ENCODE measurements around the gene DNAJC2.
"Not testable (repeated sequence)": the region's sequence is repeated elsewhere in the genome, so short reads cannot be mapped to it uniquely, and the experiment has no call there.

The DNAJC2 gene

DNA sequence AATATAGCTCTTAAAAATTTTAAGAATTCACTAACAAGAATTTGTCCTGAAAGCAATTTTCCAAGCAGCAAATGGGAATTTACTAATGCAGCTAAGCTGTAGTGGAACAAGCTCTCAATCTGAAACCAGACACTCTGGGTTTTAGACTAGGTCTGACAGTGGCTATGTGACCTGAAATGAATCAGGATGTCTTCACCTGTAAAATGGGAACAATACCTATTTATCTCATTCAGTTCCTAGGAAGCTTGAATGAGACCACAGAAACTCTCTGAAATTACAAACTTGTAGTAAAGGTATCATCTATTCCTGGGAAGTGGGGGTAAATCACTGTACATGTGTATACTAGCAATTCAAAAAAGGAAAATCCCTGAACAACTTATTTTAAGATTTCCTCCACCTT is 1.2 kb downstream of the DNAJC2 start:
- DNase-seq (ENCODE audit: low read depth) = no peak

DNA sequence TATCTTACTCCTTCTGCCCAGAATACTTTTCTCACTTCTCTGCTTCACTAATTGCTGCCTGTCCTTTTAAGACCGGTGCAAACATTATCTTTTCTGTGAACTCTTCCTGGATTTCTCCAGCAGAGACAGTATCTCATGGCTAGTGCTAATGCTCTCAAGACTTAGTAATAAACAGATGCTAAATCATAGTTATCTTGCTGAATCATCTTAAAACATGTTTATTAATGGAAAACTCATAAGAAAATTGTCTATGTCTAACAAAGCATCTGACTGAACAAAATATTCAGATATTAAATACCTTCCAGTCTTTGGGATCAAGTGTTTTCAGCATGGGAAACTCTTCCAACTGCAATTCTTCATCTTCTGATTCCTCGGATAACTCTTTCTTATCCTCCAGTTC is 3.1 kb downstream of the DNAJC2 start:
- DNase-seq (ENCODE audit: low read depth) = no peak

DNA sequence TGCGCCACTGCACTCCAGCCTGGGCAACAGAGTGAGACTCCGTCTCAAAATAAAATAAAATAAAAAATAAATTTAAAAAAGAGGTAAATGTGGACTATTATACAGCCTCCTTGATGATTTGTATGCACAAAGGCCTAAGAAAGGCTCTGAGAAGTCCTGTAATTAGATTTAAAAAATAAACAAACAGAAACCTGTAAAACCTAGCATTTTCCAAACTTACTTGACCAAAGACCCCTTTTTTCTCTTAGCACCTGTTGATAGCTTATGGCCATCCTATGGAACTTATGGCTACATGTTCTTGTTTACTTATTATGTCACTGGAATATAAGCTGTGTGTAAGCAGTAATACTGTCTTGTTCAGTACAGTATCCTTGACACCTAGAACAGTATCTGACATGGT is 5.7 kb downstream of the DNAJC2 start:
- no peak for DNase-seq (ENCODE audit: low read depth)

DNA sequence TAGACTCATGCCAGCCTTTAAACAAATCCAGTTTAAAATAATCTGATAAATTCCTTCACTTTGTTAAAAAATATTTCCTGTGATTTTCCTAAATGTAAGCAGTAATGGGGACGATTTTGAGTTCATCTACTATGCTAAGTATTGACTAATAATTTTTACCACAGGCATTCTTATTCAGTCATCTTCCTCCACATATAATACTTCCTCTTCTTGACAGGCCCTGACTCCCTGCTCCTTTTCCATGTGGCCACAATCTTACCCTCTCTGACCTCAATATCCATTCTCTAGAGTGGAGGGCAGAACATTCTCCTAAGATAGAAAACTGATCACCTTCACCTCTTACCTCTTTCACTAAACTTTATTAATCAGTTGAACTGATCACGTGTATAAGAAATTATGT is 7.8 kb downstream of the DNAJC2 start:
- DNase-seq (ENCODE audit: low read depth) = no peak

DNA sequence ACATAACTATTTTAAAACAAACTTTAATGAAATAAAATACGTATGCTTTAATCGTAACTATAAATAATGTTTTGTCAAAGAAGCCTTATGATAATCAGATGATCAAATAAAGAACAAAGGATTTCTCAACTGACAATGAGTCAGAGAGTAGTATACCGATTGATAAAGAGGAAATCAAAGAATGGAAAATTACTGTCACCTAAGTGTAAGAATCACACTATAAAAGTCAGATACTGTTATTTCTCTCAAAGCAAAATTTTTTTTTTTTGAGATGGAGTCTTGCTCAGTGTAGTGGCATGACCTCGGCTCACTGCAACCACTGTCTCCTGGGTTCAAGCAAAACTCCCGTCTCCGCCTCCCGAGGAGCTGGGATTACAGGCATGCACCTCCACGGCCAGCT is 18.8 kb downstream of the DNAJC2 start:
- no peak for DNase-seq (ENCODE audit: low read depth)

DNA sequence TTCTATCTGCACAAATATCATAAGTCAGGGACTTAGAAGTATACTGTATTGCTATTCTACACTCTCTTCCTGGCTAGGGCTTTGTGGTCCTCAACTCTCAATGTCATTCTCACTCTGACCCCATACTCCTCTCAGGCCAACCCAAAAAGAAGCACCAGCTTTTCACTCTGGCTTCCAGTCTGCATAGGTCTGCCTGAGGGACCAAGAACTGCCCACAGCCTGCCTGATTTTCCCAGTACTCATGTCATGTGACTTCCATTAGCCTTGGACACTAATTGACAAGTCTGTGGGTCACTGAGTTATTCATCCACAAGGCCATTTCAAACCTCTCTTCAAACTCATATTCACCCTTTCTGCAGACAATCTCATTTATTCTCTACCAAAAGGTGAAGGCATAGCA is 27.6 kb downstream of the DNAJC2 start:
- DNase-seq (ENCODE audit: low read depth) = no peak

DNA sequence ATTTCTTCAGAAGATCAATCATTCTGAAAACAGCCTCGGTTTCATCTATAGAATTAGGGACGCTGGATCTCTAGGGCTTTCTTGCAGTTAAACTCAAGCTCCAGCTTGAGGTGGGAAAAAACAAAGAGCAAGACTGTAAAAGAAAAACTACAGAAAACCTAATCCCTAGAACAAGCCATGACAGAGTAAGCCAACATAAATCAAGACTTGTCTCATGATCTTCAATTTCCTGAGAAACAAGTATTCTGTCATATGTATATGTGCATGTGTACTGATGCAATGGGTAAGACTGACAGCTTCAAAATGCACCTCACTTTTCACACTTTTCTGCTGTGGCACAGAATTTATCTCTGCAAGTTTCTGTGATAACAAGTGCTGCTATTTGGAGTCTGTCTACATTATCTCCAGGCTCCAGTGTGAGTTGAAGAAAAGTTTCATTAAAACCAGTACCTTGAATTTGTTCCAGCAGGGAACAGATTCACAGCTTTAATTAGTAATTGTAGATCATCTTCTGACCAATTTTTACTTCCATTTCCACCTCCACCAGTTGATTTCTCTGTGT is 28.1 kb downstream of the DNAJC2 start:
- no peak for DNase-seq (ENCODE audit: low read depth)

DNA sequence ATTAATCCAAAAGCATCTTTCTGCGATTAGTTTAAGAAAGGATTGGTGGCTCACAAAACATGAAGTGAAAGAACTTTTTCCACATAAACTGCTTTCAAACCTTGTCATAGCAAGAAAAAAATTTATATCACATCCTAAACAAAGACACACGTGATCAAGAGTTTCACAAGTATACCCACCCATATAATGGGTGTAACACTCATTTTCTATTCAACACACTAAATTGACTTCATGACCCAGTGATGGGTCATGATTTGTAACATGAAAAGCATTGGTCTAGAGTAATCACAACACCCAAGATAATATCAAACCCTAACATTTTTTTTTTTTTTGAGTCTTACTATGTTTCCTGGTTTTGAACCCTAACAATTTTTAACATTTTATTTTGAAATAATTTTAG is 29.7 kb downstream of the DNAJC2 start:
- no peak for DNase-seq (ENCODE audit: low read depth)

DNA sequence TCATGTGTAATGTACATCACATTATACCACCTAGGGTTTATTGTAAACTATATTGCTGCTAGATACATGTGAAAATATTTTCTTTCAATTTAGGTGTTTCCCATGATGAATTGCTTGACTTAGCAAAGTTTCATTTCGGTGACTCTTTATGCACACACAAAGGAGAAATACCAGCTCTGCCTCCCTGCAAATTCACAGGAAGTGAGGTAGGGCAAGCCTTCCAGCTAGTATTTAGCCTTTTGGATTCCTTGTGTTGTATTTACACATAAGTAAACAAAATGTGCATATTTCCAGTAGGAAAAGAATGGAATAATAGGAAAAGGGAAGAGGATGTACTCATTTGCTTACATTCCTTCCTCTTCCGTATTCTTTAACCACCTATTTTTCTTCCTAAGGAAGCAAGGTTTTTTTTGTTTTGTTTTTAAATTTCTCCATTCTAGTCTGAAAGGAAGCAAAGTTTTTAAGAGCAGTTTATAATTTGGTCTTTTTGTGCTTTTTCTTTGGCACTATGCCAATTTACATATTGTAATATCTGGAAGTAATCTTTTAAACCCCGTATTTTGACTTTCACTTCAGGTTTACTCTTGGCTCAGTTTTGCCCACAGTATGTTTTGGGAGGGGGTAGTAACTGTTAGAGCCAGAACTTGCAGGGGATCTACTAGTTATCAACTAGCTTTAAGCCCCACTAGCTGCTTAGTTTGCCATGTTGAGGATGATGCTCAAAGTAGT is 36.9 kb downstream of the DNAJC2 start:
- no peak for DNase-seq (ENCODE audit: low read depth)

DNA sequence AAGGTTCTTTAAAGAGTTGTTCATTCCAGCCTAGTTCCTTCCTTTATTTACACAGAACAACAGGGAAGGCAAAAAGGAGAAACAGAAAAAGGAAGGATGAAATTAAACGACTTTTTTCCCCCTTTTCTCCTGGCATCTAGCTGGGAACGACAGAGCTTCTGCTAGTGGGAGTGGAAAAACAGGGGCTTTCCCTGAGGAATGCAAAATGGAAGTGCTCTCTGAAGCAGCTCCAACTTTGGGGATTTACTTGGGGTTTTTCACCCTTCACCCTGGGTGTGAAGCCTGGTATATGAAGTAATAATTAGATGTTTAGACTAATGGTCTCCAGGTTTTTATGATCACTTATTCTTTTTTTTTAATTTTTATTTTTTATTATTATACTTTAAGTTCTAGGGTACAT is 43.1 kb downstream of the DNAJC2 start:
- DNase-seq (ENCODE audit: low read depth) = no peak

DNA sequence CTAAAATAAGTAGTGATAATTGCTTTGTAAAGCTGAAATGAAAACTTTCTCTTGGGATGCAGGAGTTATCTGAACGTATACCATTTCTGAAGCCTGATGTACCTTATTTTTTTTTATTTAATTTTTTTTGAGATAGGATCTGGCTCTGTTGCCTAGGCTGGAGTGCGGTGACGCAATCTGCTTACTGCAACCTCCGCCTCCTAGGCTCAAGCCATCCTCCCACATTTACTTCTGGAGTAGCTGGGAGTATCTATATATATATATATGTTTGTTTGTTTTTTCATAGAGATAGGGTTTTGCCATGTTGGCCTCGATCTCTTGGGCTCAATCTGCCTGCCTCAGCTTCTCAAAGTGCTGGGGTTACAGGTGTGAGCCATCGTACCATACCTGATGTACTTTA is 44.9 kb downstream of the DNAJC2 start:
- no peak for DNase-seq (ENCODE audit: low read depth)

DNA sequence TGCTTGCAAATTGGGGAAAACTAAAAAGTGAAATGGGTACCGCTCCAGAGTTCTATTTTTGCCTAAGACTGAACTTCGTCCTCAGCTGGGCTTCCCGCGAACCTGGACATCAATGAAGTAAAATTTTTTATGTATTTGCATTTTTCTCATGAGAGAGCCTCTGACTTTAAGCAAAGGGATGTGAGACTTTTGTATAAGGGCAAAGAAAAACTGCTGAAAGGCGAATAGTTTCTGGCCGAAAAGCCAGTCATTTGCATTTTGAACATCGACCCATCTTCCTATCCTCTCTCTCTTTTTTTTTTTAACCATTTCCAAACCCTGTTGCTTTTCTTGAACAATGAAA is 46.8 kb downstream of the DNAJC2 start:
- no peak for DNase-seq (ENCODE audit: low read depth)

DNA sequence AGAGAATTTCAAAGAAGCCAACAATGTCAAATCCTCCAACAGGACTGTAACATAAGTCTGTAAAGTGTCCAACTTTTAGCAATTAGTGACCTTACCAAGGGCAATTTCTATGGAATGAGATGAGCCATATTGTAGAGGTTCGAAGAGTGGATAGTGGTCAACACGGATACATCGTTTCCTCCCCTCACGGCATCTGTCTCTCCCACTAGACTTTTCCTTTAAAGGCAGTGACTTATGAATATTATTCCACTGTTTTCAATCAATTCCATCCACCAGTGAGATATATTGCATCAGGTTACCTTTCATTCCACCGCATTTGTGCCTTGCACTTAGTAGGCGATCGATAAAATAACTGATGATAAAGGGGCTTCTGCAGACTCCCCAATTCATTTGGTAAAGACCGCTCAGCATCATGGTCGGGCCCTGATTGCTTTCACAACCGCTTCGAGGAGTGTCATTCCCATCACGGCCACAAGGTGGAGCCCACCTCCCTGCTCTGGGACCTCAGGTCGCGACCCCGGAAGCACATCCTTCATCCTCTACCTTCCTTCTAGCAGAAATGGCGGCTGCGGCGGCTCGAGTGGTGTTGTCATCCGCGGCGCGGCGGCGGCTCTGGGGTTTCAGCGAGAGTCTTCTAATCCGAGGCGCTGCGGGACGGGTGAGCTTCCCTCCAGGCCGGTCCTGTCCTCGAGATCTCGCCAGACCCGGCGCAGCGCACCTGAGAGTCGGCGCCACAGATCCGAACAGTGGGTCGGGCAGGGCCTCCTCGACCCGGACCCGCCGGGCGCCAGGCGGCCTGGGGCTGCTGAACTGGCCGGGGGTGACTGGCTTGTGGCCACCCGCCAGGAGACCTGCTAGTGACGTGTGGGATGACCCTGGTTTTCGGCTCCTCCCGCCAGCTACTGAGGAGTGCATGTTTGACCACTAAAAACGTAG is 47.4 kb downstream of the DNAJC2 start, which contains the start of gene PMPCB:
Gene PMPCB, plus strand, starts transcription at position 535 of the 936 bp plus-strand sequence. Its CDS starts 25 bp downstream, at position 560.
- DNase-seq (ENCODE audit: low read depth) = peak; percentile 94

DNA sequence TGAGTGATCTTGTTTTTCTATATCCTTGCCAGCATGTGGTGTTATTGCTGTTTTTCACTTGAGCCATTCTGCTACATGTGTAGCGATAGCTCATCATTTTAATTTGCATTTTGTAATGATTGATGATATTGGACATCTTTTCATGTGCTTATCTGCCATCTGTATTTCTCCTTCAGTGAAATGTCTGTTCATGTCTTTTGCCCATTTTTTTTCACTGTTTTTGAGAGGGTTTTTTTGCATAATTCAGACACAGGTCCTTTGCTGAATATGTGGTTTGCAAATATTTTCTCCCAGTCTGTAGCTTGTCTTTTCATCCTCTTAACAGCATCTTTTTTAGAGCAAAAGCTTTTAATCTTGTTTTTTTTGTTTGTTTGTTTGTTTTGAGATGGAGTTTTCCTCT is 51.0 kb downstream of the DNAJC2 start:
- DNase-seq (ENCODE audit: low read depth) = no peak

DNA sequence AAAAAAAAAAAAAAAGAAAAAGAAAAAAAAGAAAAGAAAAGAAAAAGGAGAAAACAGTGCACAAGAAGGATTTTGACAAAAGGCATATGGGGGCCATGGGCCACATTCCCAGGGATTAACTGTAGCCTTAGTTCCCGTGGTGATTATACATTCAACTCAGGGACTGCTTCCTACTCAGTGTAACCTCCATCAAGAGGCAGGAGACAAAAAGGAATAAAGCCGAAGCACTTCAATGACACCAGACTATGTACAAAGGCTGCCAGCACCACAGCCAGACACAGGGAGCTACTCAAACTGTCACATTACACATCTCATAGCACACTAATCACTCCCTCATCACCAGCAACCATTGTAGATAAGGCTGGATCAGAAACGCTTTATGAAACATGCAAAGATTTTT is 52.4 kb downstream of the DNAJC2 start:
- DNase-seq (ENCODE audit: low read depth) = no peak

DNA sequence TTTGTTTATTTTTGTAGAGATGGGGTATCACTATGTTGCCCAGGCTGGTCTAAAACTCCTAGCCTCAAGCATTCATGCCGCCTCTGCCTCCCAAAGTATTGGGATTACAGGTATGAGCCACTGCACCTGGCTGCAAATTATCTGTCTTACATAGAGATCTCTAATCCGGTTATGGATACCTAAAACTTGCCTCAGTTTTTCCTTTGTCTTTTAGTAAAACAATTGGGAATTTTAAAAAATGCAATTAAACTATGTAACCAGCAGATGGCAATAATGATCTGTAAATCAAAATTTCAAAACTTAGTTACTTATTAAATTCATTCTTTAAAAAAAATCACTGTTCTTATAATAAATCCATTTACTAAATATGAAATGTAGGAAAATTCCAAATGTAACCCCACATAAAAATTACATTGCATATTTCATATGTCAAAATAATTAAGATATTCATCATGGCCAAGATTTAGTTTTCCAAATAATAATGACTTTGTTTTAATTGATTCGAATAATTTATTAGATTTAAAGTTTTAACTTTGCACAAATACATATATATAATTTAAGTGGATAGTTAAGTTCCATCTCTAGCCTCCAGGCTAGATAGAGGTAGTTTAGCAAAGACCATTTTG is 61.7 kb downstream of the DNAJC2 start:
- DNase-seq (ENCODE audit: low read depth) = not testable (repeated sequence)

DNA sequence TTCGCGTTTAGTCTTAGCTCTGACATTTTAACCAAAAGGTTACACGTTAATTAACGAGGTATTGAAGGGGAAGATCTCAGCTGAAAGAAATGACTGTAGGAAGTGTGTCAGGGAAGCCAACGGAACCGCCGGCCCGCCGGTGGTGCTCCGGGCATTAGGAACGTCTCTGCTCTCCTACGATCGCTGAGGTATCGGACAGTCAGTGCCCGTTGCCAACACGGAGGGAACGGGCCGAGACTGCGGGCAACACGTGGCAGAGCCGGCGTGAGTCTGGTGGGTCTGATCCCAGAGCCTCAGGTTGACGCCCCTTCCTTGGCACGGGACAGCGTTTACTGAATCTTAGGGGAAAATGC is 63.8 kb downstream of the DNAJC2 start:
- DNase-seq (ENCODE audit: low read depth) = peak; percentile 12

DNA sequence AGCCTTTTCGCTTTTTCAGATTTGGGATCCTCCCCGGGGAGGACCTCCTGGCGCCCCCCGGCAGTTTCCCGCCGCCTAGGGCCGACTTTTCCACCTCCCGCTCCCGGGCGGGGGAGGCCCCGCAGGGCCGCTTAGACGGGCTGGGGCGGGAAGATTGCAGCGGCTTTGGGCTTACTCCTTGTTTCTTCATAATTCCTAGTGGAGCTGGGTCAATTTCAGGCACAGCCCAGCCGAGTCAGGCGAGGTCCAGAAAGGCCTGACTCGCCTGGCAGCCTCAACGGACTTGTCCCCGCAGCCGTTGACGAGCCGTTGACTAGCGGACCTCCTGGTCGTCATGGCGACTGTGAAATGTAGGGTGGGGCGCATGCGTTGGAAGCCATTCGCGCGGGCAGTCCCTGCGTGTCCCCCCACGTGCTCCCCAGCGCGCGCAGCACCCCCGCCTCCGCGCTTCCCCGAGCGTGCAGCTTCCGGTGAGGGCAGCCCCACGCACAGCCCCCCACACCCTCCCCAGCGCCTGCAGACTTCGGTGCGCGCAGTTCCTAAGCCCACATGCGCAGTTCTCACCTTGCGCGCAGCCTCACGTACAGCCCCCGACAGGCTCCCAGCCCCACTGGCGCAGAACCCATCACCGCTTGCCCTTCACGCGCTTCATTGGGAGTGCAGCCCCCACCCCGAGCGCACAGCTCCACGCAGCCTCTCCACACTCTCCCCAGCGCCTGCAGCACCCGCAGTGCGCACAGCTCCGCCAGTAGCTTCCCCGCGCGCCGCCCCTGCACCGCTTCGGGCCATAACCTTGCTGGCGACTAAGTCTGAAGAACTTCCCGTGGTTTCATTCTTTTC is 64.4 kb downstream of the DNAJC2 start:
- DNase-seq (ENCODE audit: low read depth) = peak; percentile 86

DNA sequence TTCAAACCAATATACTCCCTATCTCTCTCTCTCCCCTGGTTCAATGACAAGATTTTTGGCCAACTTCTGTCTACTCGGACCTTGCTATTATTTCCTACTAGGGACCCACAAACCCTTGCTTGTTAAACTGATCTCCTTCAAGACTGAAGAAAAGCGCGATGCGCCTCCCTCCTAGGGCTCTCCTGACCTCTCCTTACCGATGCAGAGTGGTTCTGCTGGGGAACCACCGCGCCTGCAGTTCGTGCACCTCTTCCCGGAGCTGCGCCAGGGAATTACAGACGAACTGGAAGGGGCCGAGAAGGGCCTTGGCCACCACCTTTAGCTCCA is 65.0 kb downstream of the DNAJC2 start:
- DNase-seq (ENCODE audit: low read depth) = peak; percentile 9

DNA sequence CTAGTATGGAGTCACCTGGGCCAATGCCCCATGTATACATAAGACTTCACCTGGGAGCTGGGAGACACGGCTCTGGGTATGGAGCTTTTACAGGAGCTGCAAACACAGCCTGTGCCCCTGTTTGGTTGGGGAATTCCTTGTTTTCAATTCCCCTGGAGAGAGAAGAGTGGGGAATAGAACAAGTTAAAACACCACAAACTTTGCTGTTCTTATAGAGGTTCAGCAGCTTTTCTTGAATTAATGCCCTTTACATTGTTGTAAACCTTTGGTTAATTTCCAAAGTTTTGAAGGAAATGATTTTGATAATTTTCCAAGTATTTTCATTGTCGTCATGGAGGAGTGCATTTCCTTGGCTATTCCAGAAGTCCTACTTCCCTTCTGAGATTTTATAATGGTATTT is 66.4 kb downstream of the DNAJC2 start:
- DNase-seq (ENCODE audit: low read depth) = not testable (repeated sequence)

DNA sequence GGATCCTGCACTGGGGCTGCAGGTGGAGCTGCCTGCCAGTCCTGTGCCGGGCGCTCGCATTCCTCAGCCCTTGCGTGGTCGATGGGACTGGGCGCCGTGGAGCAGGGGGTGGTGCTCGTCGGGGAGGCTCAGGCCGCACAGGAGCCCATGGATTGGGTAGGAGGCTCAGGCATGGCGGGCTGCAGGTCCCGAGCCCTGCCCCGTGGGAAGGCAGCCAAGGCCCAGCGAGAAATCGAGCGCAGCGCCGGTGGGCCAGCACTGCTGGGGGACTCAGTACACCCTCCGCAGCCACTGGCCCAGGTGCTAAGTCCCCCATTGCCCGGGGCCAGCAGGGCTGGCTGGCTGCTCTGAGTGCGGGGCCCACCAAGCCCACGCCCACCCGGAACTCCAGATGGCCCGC is 69.7 kb downstream of the DNAJC2 start:
- DNase-seq (ENCODE audit: low read depth) = not testable (repeated sequence)

DNA sequence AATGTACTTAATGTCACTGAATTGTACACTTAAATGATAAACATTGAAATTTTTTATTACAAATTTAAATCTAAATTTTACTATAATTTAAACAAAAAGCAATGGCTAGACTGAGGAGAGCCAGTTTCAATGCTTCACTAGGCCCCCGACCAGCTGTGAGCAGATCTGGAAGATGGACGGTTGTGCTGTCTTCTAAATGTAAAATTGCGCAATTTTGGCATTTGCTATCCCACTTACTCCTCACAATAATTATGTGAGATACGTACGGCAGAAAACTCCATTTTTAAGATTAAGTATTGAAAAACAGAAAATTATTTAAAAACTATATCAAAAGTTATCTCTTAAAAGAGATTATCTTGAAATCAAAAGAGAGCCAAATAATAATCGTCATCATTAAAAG is 71.2 kb downstream of the DNAJC2 start:
- not testable (repeated sequence) for DNase-seq (ENCODE audit: low read depth)

Measured in activated T-cell treated with anti-CD3 and anti-CD28 coated beads for 24 hours (primary cell).